Measurements from ENCODE around the gene OR14I1.

- TF ChIP-seq POLR2AphosphoS5 (IDR thresholded peaks at IDR 0.05; ENCODE audit: low read depth, low read length) (no peak), POLR2A (IDR thresholded peaks at IDR 0.05; ENCODE audit: low read depth, low read length) (no peak), POU2F2 (IDR thresholded peaks at IDR 0.05; ENCODE audit: low read depth, low read length) (no peak), SPI1 (IDR thresholded peaks at IDR 0.05; ENCODE audit: low read depth, low read length) (no peak), TAF1 (IDR thresholded peaks at IDR 0.05; ENCODE audit: low read depth, low read length) (no peak)
Observed at GRCh38 chr1:248710305-248710900, 7.8 kb upstream of the OR14I1 start.
